ENCODE results near the gene RNF215. TPM values are rescaled to one million over a fixed set of nuclear protein-coding genes. Genes with fewer than 3 reads are reported as not detected.

RNF215 gene
- total and polyA plus RNA-seq, 10 of the 15 experiments (the other 5 are each of a cell fraction or from before 2014, with no cell fraction given) = 0.31 to 7.6 (median 3.0) TPM; not detected in 1

DNA sequence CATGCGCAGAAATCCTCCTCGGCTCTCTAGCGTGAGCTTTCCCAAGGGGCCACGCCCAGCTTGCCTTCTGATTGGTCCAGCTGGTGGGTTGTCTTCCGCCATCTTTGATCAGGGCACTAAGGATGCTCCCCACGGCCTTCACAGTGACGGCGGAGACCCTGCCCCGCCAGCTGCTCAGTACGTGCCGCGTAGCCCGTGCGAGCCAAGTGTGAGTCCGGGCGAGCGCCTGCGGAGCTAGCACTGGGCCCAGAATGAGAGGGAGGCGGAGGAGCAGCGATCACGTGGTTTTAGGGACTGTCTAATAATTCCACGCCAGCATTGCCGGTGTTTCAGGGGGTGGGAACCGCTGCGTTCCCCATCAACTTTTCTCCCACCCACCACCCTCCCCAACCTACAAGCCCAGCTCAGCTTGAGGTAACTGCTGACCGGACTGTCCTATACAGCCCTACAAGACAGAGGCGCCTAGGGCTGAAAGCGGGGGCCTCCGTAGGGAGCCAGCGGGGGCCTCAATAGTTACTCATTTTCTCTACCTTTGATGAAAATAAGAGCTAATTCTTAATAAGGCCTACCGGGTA is 36.8 kb upstream of the RNF215 start (continued):
- TF ChIP-seq CEBPB (IDR thresholded peaks at IDR 0.05; ENCODE audit: borderline replicate concordance in 1 of 2, low read depth in 2 of 2, low read length in 2 of 2) (no peak), NR2C2 (IDR thresholded peaks at IDR 0.05; ENCODE audit: borderline replicate concordance, control insufficient read depth, insufficient read length, low read depth) (no peak), JUNB (IDR thresholded peaks at IDR 0.05) (peak; percentile 100), RAD21 (IDR thresholded peaks at IDR 0.05; ENCODE audit: insufficient read depth, low read depth, low read length) (no peak), LARP7 (IDR thresholded peaks at IDR 0.05) (no peak), HDAC2 (IDR thresholded peaks at IDR 0.05) (no peak), NFIC (IDR thresholded peaks at IDR 0.05; ENCODE audit: low read depth, low read length) (no peak), CREM (IDR thresholded peaks at IDR 0.05; ENCODE audit: low read depth) (peak; percentile 96), SUZ12 (IDR thresholded peaks at IDR 0.05; ENCODE audit: unreplicated experiment) (no peak), SMAD1 (IDR thresholded peaks at IDR 0.05; ENCODE audit: low read depth, partially characterized antibody) (no peak), TCF3 (IDR thresholded peaks at IDR 0.05; ENCODE audit: borderline replicate concordance, insufficient read depth, low read depth, low read length) (peak; percentile 89), SMAD5 (IDR thresholded peaks at IDR 0.05; ENCODE audit: low read depth) (peak; percentile 24; the same call in 1 of the 2 replicates), RUNX3 (IDR thresholded peaks at IDR 0.05; ENCODE audit: low read length) (peak; percentile 40), BMI1 (IDR thresholded peaks at IDR 0.05; ENCODE audit: borderline replicate concordance) (no peak), ATF7 (IDR thresholded peaks at IDR 0.05; ENCODE audit: low read depth) (peak; percentile 49), ZNF24 (IDR thresholded peaks at IDR 0.05) (no peak), IRF4 (IDR thresholded peaks at IDR 0.05; ENCODE audit: low read depth, low read length) (0 out of 2 replicates have a peak, but pooled peaks have one; percentile 39)
- TF ChIP-seq, protein P1, sequence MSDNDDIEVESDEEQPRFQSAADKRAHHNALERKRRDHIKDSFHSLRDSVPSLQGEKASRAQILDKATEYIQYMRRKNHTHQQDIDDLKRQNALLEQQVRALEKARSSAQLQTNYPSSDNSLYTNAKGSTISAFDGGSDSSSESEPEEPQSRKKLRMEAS (IDR thresholded peaks at IDR 0.05; ENCODE audit: low read depth, low read length) = peak; percentile 80; the same call in 1 of the 2 replicates
- TF ChIP-seq, protein P2, sequence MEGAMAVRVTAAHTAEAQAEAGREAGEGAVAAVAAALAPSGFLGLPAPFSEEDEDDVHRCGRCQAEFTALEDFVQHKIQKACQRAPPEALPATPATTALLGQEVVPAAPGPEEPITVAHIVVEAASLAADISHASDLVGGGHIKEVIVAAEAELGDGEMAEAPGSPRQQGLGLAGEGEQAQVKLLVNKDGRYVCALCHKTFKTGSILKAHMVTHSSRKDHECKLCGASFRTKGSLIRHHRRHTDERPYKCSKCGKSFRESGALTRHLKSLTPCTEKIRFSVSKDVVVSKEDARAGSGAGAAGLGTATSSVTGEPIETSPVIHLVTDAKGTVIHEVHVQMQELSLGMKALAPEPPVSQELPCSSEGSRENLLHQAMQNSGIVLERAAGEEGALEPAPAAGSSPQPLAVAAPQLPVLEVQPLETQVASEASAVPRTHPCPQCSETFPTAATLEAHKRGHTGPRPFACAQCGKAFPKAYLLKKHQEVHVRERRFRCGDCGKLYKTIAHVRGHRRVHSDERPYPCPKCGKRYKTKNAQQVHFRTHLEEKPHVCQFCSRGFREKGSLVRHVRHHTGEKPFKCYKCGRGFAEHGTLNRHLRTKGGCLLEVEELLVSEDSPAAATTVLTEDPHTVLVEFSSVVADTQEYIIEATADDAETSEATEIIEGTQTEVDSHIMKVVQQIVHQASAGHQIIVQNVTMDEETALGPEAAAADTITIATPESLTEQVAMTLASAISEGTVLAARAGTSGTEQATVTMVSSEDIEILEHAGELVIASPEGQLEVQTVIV (IDR thresholded peaks at IDR 0.05; ENCODE audit: borderline replicate concordance, partially characterized antibody) = peak; percentile 50
- TF ChIP-seq, protein P3, sequence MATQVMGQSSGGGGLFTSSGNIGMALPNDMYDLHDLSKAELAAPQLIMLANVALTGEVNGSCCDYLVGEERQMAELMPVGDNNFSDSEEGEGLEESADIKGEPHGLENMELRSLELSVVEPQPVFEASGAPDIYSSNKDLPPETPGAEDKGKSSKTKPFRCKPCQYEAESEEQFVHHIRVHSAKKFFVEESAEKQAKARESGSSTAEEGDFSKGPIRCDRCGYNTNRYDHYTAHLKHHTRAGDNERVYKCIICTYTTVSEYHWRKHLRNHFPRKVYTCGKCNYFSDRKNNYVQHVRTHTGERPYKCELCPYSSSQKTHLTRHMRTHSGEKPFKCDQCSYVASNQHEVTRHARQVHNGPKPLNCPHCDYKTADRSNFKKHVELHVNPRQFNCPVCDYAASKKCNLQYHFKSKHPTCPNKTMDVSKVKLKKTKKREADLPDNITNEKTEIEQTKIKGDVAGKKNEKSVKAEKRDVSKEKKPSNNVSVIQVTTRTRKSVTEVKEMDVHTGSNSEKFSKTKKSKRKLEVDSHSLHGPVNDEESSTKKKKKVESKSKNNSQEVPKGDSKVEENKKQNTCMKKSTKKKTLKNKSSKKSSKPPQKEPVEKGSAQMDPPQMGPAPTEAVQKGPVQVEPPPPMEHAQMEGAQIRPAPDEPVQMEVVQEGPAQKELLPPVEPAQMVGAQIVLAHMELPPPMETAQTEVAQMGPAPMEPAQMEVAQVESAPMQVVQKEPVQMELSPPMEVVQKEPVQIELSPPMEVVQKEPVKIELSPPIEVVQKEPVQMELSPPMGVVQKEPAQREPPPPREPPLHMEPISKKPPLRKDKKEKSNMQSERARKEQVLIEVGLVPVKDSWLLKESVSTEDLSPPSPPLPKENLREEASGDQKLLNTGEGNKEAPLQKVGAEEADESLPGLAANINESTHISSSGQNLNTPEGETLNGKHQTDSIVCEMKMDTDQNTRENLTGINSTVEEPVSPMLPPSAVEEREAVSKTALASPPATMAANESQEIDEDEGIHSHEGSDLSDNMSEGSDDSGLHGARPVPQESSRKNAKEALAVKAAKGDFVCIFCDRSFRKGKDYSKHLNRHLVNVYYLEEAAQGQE (IDR thresholded peaks at IDR 0.05; ENCODE audit: low read depth, low read length) = no peak
- TF ChIP-seq, protein P4, sequence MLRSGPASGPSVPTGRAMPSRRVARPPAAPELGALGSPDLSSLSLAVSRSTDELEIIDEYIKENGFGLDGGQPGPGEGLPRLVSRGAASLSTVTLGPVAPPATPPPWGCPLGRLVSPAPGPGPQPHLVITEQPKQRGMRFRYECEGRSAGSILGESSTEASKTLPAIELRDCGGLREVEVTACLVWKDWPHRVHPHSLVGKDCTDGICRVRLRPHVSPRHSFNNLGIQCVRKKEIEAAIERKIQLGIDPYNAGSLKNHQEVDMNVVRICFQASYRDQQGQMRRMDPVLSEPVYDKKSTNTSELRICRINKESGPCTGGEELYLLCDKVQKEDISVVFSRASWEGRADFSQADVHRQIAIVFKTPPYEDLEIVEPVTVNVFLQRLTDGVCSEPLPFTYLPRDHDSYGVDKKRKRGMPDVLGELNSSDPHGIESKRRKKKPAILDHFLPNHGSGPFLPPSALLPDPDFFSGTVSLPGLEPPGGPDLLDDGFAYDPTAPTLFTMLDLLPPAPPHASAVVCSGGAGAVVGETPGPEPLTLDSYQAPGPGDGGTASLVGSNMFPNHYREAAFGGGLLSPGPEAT (IDR thresholded peaks at IDR 0.05; ENCODE audit: low read depth) = peak; percentile 86; the same call in 1 of the 2 replicates

All from GM12878 (cell line).